GM23248 (cell line): Measurements from ENCODE around the gene NOVA2.

Source experiments
- EZH2 ChIP-seq: fragments of 200-600 bp; sonication (generic); IDR thresholded peaks from 2 replicates; pipeline ENCODE4 v1.6.1; 2018; ENCODE audit warnings: antibody characterized with exemption, mild to moderate bottlenecking; ENCODE audit not compliant: insufficient read depth, poor library complexity, severe bottlenecking
- EZH2phosphoT487 ChIP-seq: fragments of 200-600 bp; sonication (generic); IDR thresholded peaks from 2 replicates; pipeline ENCODE4 v1.6.1; 2018; ENCODE audit warnings: antibody characterized with exemption, moderate library complexity, mild to moderate bottlenecking, low read depth; ENCODE audit not compliant: insufficient read depth

DNA sequence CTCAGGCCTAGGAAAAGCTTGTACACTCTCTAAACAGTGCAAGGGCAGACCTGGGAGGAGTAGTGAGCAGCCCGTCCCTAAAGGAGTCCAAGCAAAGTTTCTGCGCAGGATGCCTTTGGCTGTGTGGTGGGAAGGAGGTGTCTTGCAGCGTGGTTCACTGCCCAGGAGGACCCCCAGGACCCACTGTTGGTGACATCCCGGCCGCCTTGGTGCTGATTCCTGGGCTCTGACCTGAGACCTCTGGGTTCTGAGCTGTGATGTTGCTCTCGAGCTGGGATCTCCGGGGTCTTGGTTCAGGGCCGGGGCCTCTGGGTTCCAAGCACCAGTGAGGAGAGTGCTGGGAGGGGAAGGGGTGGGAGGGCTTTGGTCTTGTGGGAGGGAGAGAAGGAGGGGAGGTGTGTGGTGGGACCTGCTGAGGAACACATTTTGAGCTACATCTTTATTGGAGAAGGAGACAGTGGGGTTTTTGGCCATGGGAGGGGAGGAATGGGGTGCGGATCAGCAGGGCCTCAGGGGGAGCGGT lies 45.1 kb upstream of the NOVA2 start:
- TF ChIP-seq EZH2 (no peak), EZH2phosphoT487 (no peak)
